OCI-LY7 (cell line): ENCODE results near the gene RBM20. TPM values are rescaled to one million over a fixed set of nuclear protein-coding genes. Genes with fewer than 3 reads are reported as not detected.
A peak's percentile ranks its signal among the peaks of the same experiment; 100 is the strongest.

Source experiments
- BruUV-seq: library from RNA; stranded (reverse); fragments of 400-500 nt; replicated peaks from 2 replicates; lab custom pipeline; 2021; lab: Mats Ljungman, UMichigan
- CTCF ChIA-PET: fragments of 300-600 bp; sonication (Branson Sonifier 250); formaldehyde crosslinking; loops from one replicate; lab custom pipeline; 2022; ENCODE audit warnings: antibody characterized with exemption; ENCODE audit not compliant: unreplicated experiment; lab: Charles Lee
- POLR2A ChIA-PET: fragments of 300-600 bp; sonication (Branson Sonifier 250); formaldehyde crosslinking; loops from one replicate; lab custom pipeline; 2022; ENCODE audit warnings: antibody characterized with exemption; lab: Charles Lee
- DNase-seq: peaks from one replicate; pipeline ENCODE4 v3.0.0-alpha.2; 2015; ENCODE audit warnings: low spot score
- H2AFZ ChIP-seq: fragments of 200-600 bp; sonication (generic), shearing (Covaris generic); 2 replicates; pipeline ENCODE4 v1.6.1; 2014; ENCODE audit warnings: mild to moderate bottlenecking, antibody characterized with exemption, low read length, moderate library complexity
- H3K27ac ChIP-seq: fragments of 200-600 bp; sonication (generic); 2 replicates; pipeline ENCODE4 v1.5.1; 2014; ENCODE audit warnings: mixed run types, low read depth, mild to moderate bottlenecking, moderate library complexity, low read length, inconsistent platforms; ENCODE audit not compliant: poor library complexity, severe bottlenecking
- H3K36me3 ChIP-seq: fragments of 200-600 bp; sonication (generic); 2 replicates; pipeline ENCODE4 v1.6.1; 2014; ENCODE audit warnings: mild to moderate bottlenecking, antibody characterized with exemption, low read length, moderate library complexity, mixed read lengths; ENCODE audit not compliant: insufficient read depth
- H3K4me1 ChIP-seq: fragments of 200-600 bp; sonication (generic); 2 replicates; pipeline ENCODE4 v1.5.1; 2014; ENCODE audit warnings: mild to moderate bottlenecking, low read length; ENCODE audit not compliant: insufficient read depth, poor library complexity, severe bottlenecking
- H3K4me2 ChIP-seq: fragments of 200-600 bp; sonication (generic); 2 replicates; pipeline ENCODE4 v1.6.1; 2014; ENCODE audit warnings: mild to moderate bottlenecking, low read length
- H3K4me3 ChIP-seq: fragments of 200-600 bp; sonication (generic); 2 replicates; pipeline ENCODE4 v1.5.1; 2014; ENCODE audit warnings: mild to moderate bottlenecking, low read depth, low read length; ENCODE audit not compliant: poor library complexity, severe bottlenecking
- H3K79me2 ChIP-seq: fragments of 200-600 bp; sonication (generic); 2 replicates; pipeline ENCODE4 v1.6.1; 2016; ENCODE audit warnings: low read depth, mild to moderate bottlenecking, low read length, moderate library complexity, mixed read lengths; ENCODE audit not compliant: insufficient read depth
- H3K9me2 ChIP-seq: fragments of 200-600 bp; sonication (generic); 2 replicates; pipeline ENCODE4 v1.6.1; 2016; ENCODE audit warnings: mild to moderate bottlenecking, low read length, mixed read lengths; ENCODE audit not compliant: insufficient read depth
- H3K9me3 ChIP-seq: fragments of 200-600 bp; sonication (generic); 2 replicates; pipeline ENCODE4 v1.6.1; 2014; ENCODE audit warnings: mild to moderate bottlenecking, mixed run types, low read length, mixed read lengths
- H4K20me1 ChIP-seq: fragments of 200-600 bp; sonication (generic); 2 replicates; pipeline ENCODE4 v1.6.1; 2014; ENCODE audit warnings: mild to moderate bottlenecking, antibody characterized with exemption, low read length, moderate library complexity, mixed read lengths; ENCODE audit not compliant: insufficient read depth
- CTCF ChIP-seq: fragments of 200-600 bp; sonication (generic); conservative IDR thresholded peaks from 2 replicates; pipeline ENCODE4 v1.5.1; 2014; ENCODE audit warnings: mild to moderate bottlenecking, antibody characterized with exemption, low read length, moderate library complexity, mixed read lengths
- EZH2phosphoT487 ChIP-seq: fragments of 200-600 bp; sonication (generic); IDR thresholded peaks from 2 replicates; pipeline ENCODE4 v1.6.1; 2018; ENCODE audit warnings: low read depth, borderline replicate concordance, mild to moderate bottlenecking, mixed run types, antibody characterized with exemption, low read length, moderate library complexity, mixed read lengths
- intact Hi-C: fragments of 100-400 bp; cut with micrococcal nuclease; formaldehyde crosslinking; loops from one replicate; pipeline ENCODE4 v1.10.0; 2022; ENCODE audit not compliant: unreplicated experiment
- total RNA-seq, 2 experiments: library from RNA; depleted of rRNA in 1 of 2; stranded (reverse); fragments of >200 nt in 1 of 2; shearing (Covaris generic) in 1 of 2; gene quantifications; 2 replicates each; pipeline ENCODE4 v1.2.3, GENCODE V29; 2014 to 2022

Gene RBM20
- total RNA-seq, 2 experiments from 2014 or later: 0.35 to 1.0 TPM

- no peak overlapping the region for H3K4me3 ChIP-seq
- H3K4me1 ChIP-seq: peaks cover 79% of the 10 kb centered on the region
- H3K36me3 ChIP-seq: no peaks in the 10 kb centered on the region
- TF ChIP-seq EZH2phosphoT487 (no peak), CTCF (no peak)
- intact Hi-C loops: loop anchor here (5.0 kb wide), 1 partner anchor 220 kb away; the partner anchor contains the start of gene PDCD4
- BruUV-seq: no TSS peak
- no peaks in the 10 kb centered on the region for H3K79me2 ChIP-seq
- peak overlapping the region; percentile 78 for H3K4me2 ChIP-seq
- H3K9me3 ChIP-seq: no peaks in the 10 kb centered on the region
- no peaks in the 10 kb centered on the region for H4K20me1 ChIP-seq
- ChIA-PET CTCF (no interaction called here), POLR2A (interaction anchor here (0.7 to 2.2 kb wide), 3 partner anchors 20 to 37 kb away, joined by 5 to 7 read pairs (median 7); no protein-coding TSS in a partner anchor)
- no peak for DNase-seq
- no peaks in the 10 kb centered on the region for H3K9me2 ChIP-seq
- peak overlapping the region; percentile 80 for H2AFZ ChIP-seq
- peak overlapping the region; percentile 85 for H3K27ac ChIP-seq
Observed at GRCh38 chr10:110652475-110653118, 8.5 kb downstream of the RBM20 start.

DNA sequence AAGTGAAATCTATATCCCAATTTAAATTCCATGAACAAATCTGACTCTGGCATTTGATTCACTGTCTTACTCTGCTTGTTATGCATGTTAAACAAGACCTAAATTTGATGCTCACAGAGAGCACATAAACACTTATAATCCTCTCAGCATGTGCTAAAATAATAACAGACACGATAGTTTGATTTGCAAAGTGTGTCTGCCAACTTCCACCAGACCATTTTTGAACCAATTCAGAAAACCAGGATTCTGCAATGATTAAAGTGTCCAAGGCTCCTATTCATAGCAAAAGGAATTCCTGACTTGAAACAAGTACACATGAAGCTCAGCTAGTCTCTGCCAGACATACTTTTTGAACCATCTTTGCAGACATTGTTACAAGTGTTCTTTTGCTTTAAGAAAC, 11.2 kb downstream of the RBM20 start:
- H3K4me1 ChIP-seq: peaks cover 51% of the 10 kb centered on the region
- peak overlapping the region; percentile 72 for H2AFZ ChIP-seq
- no peak for DNase-seq
- H3K27ac ChIP-seq: no peak overlapping the region
- TF ChIP-seq EZH2phosphoT487 (no peak), CTCF (no peak)
- H3K9me3 ChIP-seq: no peaks in the 10 kb centered on the region
- no peak overlapping the region for H3K4me3 ChIP-seq
- intact Hi-C loops: no loop called here
- BruUV-seq: no TSS peak
- no peaks in the 10 kb centered on the region for H3K79me2 ChIP-seq
- H4K20me1 ChIP-seq: no peaks in the 10 kb centered on the region
- H3K9me2 ChIP-seq: no peaks in the 10 kb centered on the region
- CTCF ChIA-PET: no interaction called here
- H3K36me3 ChIP-seq: no peaks in the 10 kb centered on the region
- peak overlapping the region; percentile 32; the same call in 1 of the 2 replicates for H3K4me2 ChIP-seq
- POLR2A ChIA-PET: interaction anchor here (0.6 to 0.7 kb wide), 2 partner anchors 9 to 34 kb away, joined by 3 to 4 read pairs; no protein-coding TSS in a partner anchor

GRCh38 chr10:110656612-110657011, 12.5 kb downstream of the RBM20 start:
- Histone ChIP-seq H3K4me3 (no peak overlapping the region), H3K4me1 (peaks cover 39% of the 10 kb centered on the region), H3K9me2 (no peaks in the 10 kb centered on the region), H4K20me1 (no peaks in the 10 kb centered on the region), H3K9me3 (no peaks in the 10 kb centered on the region), H3K79me2 (no peaks in the 10 kb centered on the region), H3K36me3 (no peaks in the 10 kb centered on the region), H3K4me2 (no peak overlapping the region), H2AFZ (no peak overlapping the region), H3K27ac (no peak overlapping the region)
- intact Hi-C loops: no loop called here
- POLR2A ChIA-PET: interaction anchor here (0.7 to 1.5 kb wide), 2 partner anchors 350 to 374 kb away, joined by 3 to 5 read pairs; no protein-coding TSS in a partner anchor
- DNase-seq: no peak
- TF ChIP-seq CTCF (no peak), EZH2phosphoT487 (no peak)
- CTCF ChIA-PET: no interaction called here
- no TSS peak for BruUV-seq
